Measurements from ENCODE around the gene KLK7. TPM values are rescaled to one million over a fixed set of nuclear protein-coding genes. Genes with fewer than 3 reads are reported as not detected.

Gene KLK7
- polyA plus RNA-seq (2011; rRNA removed) (not detected in 2 replicates), polyA minus RNA-seq (2011; rRNA and poly(A)+ RNA removed) (not detected in 2 replicates)

GRCh38 chr19:50983625-50984292 lies at the start of gene KLK7:
KLK7 (minus strand) TSS chr19:50983917; CDS start chr19:50982399, 1,518 bp downstream.
- H3K4me3 ChIP-seq (ENCODE audit: low read depth, low read length), result no peak within 1 kb of the TSS
- H3K27me3 ChIP-seq (ENCODE audit: control insufficient read depth, insufficient read depth, low read length), result no peaks in the 10 kb centered on the region
- H3K9me3 ChIP-seq (ENCODE audit: control insufficient read depth, insufficient read depth, low read length), result peaks cover 3% of the 10 kb centered on the region; the same call in 1 of the 2 replicates
- H3K27ac ChIP-seq (ENCODE audit: low read depth, low read length), result no peak within 1 kb of the TSS
- TF ChIP-seq CTCF (IDR thresholded peaks at IDR 0.05; ENCODE audit: low read depth, low read length), result no peak
- CTCF ChIA-PET, result no interaction called here
- DNase-seq (ENCODE audit: low read depth, low spot score), result no peak
- POLR2A ChIA-PET, result no interaction called here

- H3K27me3 ChIP-seq (ENCODE audit: control insufficient read depth, insufficient read depth, low read length), result no peaks in the 10 kb centered on the region
- TF ChIP-seq CTCF (IDR thresholded peaks at IDR 0.05; ENCODE audit: low read depth, low read length), result no peak
- H3K27ac ChIP-seq (ENCODE audit: low read depth, low read length), result no peak overlapping the region
- DNase-seq (ENCODE audit: low read depth, low spot score), result no peak
- POLR2A ChIA-PET, result no interaction called here
- CTCF ChIA-PET, result interaction anchor here (1.1 kb wide), 1 partner anchor 11 kb away, joined by 4 read pairs; no protein-coding TSS in a partner anchor
- H3K4me3 ChIP-seq (ENCODE audit: low read depth, low read length), result no peak overlapping the region
- peaks cover 16% of the 10 kb centered on the region for H3K9me3 ChIP-seq (ENCODE audit: control insufficient read depth, insufficient read depth, low read length)
These were observed 48.1 kb upstream of the KLK7 start for GRCh38 chr19:51031880-51032225.

GRCh38 chr19:51031220-51031879 lies 47.6 kb upstream of the KLK7 start:
- no peak for DNase-seq (ENCODE audit: low read depth, low spot score)
- Histone ChIP-seq H3K27me3 (ENCODE audit: control insufficient read depth, insufficient read depth, low read length) (no peaks in the 10 kb centered on the region), H3K27ac (ENCODE audit: low read depth, low read length) (no peak overlapping the region), H3K4me3 (ENCODE audit: low read depth, low read length) (no peak overlapping the region), H3K9me3 (ENCODE audit: control insufficient read depth, insufficient read depth, low read length) (peaks cover 16% of the 10 kb centered on the region)
- TF ChIP-seq CTCF (IDR thresholded peaks at IDR 0.05; ENCODE audit: low read depth, low read length), result no peak
- POLR2A ChIA-PET, result no interaction called here
- CTCF ChIA-PET, result no interaction called here

- CTCF ChIA-PET, result no interaction called here
- no peak for DNase-seq (ENCODE audit: low read depth, low spot score)
- TF ChIP-seq CTCF (IDR thresholded peaks at IDR 0.05; ENCODE audit: low read depth, low read length), result no peak
- POLR2A ChIA-PET, result no interaction called here
- Histone ChIP-seq H3K4me3 (ENCODE audit: low read depth, low read length) (no peak overlapping the region), H3K27ac (ENCODE audit: low read depth, low read length) (no peak overlapping the region), H3K27me3 (ENCODE audit: control insufficient read depth, insufficient read depth, low read length) (no peaks in the 10 kb centered on the region), H3K9me3 (ENCODE audit: control insufficient read depth, insufficient read depth, low read length) (peaks cover 16% of the 10 kb centered on the region)
These were observed 46.9 kb upstream of the KLK7 start for GRCh38 chr19:51030631-51031030.

GRCh38 chr19:51029718-51030117 lies 46.0 kb upstream of the KLK7 start:
- TF ChIP-seq CTCF (IDR thresholded peaks at IDR 0.05; ENCODE audit: low read depth, low read length), result no peak
- DNase-seq (ENCODE audit: low read depth, low spot score), result no peak
- no peak overlapping the region for H3K27ac ChIP-seq (ENCODE audit: low read depth, low read length)
- H3K9me3 ChIP-seq (ENCODE audit: control insufficient read depth, insufficient read depth, low read length), result peaks cover 16% of the 10 kb centered on the region
- H3K4me3 ChIP-seq (ENCODE audit: low read depth, low read length), result no peak overlapping the region
- no peaks in the 10 kb centered on the region for H3K27me3 ChIP-seq (ENCODE audit: control insufficient read depth, insufficient read depth, low read length)
- ChIA-PET POLR2A (no interaction called here), CTCF (no interaction called here)

Measured in AG04450 (cell line).